ENCODE measurements around the gene FLYWCH2. TPM values are rescaled to one million over a fixed set of nuclear protein-coding genes. Genes with fewer than 3 reads are reported as not detected.
"Not testable (repeated sequence)": the region's sequence is repeated elsewhere in the genome, so short reads cannot be mapped to it uniquely, and the experiment has no call there.

Gene FLYWCH2
- total and polyA plus RNA-seq, 2 donors from 2014 or later = 31.3 to 52.5 TPM

GRCh38 chr16:2925951-2926649, 43.1 kb downstream of the FLYWCH2 start:
- Histone ChIP-seq H3K9me3 (ENCODE audit: control insufficient read depth in 2 of 3, insufficient read depth in 1 of 3, low read length in 3 of 3) (no peaks in the 10 kb centered on the region), H3K27me3 (ENCODE audit: control insufficient read depth, insufficient read depth, low read length) (no peaks in the 10 kb centered on the region), H3K4me1 (ENCODE audit: control insufficient read depth in 2 of 3, insufficient read depth in 2 of 3, low read depth in 1 of 3, low read length in 3 of 3) (peaks cover 0 to 2% (median 0%) of the 10 kb centered on the region in 3 donors), H3K36me3 (ENCODE audit: control insufficient read depth in 2 of 3, insufficient read depth in 3 of 3, low read length in 3 of 3) (peaks cover 0 to 11% (median 6%) of the 10 kb centered on the region in 3 donors), H3K27ac (ENCODE audit: low read depth in 2 of 2, low read length in 2 of 2) (no peak overlapping the region), H3K9ac (ENCODE audit: low read length in 3 of 3) (no peak overlapping the region), H3K4me3 (ENCODE audit: low read length in 3 of 3) (no peak overlapping the region)
- peak in 1 of 5 donors; percentile 6 for DNase-seq
- intact Hi-C loops (cut with DNase I) = no loop called here
- FAIRE-seq = no peak
- no peak for TF ChIP-seq CTCF (IDR thresholded peaks at IDR 0.05; ENCODE audit: borderline replicate concordance, extremely low read depth, insufficient read depth)

- no peaks in the 10 kb centered on the region for H3K27me3 ChIP-seq (ENCODE audit: control insufficient read depth, insufficient read depth, low read length)
- H3K9ac ChIP-seq (ENCODE audit: low read length in 3 of 3) = no peak overlapping the region
- peaks cover 0 to 2% (median 0%) of the 10 kb centered on the region in 3 donors for H3K4me1 ChIP-seq (ENCODE audit: control insufficient read depth in 2 of 3, insufficient read depth in 2 of 3, low read depth in 1 of 3, low read length in 3 of 3)
- H3K27ac ChIP-seq (ENCODE audit: low read depth in 2 of 2, low read length in 2 of 2) = no peak overlapping the region
- no peaks in the 10 kb centered on the region for H3K9me3 ChIP-seq (ENCODE audit: control insufficient read depth in 2 of 3, insufficient read depth in 1 of 3, low read length in 3 of 3)
- no peak for TF ChIP-seq CTCF (IDR thresholded peaks at IDR 0.05; ENCODE audit: borderline replicate concordance, extremely low read depth, insufficient read depth)
- DNase-seq (no peak), FAIRE-seq (no peak)
- peaks cover 0 to 11% (median 6%) of the 10 kb centered on the region in 3 donors for H3K36me3 ChIP-seq (ENCODE audit: control insufficient read depth in 2 of 3, insufficient read depth in 3 of 3, low read length in 3 of 3)
- H3K4me3 ChIP-seq (ENCODE audit: low read length in 3 of 3) = peak overlapping the region in 2 of 3 donors; percentile 26 to 39
- intact Hi-C loops (cut with DNase I) = no loop called here
Measured at GRCh38 chr16:2926650-2926999, 43.6 kb downstream of the FLYWCH2 start.

GRCh38 chr16:2927010-2927646, 44.1 kb downstream of the FLYWCH2 start:
- Histone ChIP-seq H3K4me3 (ENCODE audit: low read length in 3 of 3) (peak overlapping the region in 2 of 3 donors; percentile 26 to 39), H3K27me3 (ENCODE audit: control insufficient read depth, insufficient read depth, low read length) (no peaks in the 10 kb centered on the region), H3K9me3 (ENCODE audit: control insufficient read depth in 2 of 3, insufficient read depth in 1 of 3, low read length in 3 of 3) (no peaks in the 10 kb centered on the region), H3K36me3 (ENCODE audit: control insufficient read depth in 2 of 3, insufficient read depth in 3 of 3, low read length in 3 of 3) (peaks cover 0 to 11% (median 5%) of the 10 kb centered on the region in 3 donors), H3K9ac (ENCODE audit: low read length in 3 of 3) (no peak overlapping the region), H3K27ac (ENCODE audit: low read depth in 2 of 2, low read length in 2 of 2) (no peak overlapping the region), H3K4me1 (ENCODE audit: control insufficient read depth in 2 of 3, insufficient read depth in 2 of 3, low read depth in 1 of 3, low read length in 3 of 3) (peaks cover 0 to 2% (median 0%) of the 10 kb centered on the region in 3 donors)
- FAIRE-seq (no peak), DNase-seq (peak; percentile 84 to 94 (median 89))
- peak; percentile 93 for TF ChIP-seq CTCF (IDR thresholded peaks at IDR 0.05; ENCODE audit: borderline replicate concordance, extremely low read depth, insufficient read depth)
- intact Hi-C loops (cut with DNase I) = no loop called here

- H3K4me3 ChIP-seq (ENCODE audit: low read length in 3 of 3); H3K27ac ChIP-seq (ENCODE audit: low read depth in 2 of 2, low read length in 2 of 2); H3K9me3 ChIP-seq (ENCODE audit: control insufficient read depth in 2 of 3, insufficient read depth in 1 of 3, low read length in 3 of 3); H3K36me3 ChIP-seq (ENCODE audit: control insufficient read depth in 2 of 3, insufficient read depth in 3 of 3, low read length in 3 of 3); H3K9ac ChIP-seq (ENCODE audit: low read length in 3 of 3); intact Hi-C loops (cut with DNase I); FAIRE-seq; DNase-seq; H3K27me3 ChIP-seq (ENCODE audit: control insufficient read depth, insufficient read depth, low read length); H3K4me1 ChIP-seq (ENCODE audit: control insufficient read depth in 2 of 3, insufficient read depth in 2 of 3, low read depth in 1 of 3, low read length in 3 of 3): not testable (repeated sequence)
Measured at GRCh38 chr16:2928151-2928550, 45.1 kb downstream of the FLYWCH2 start.
